HCT116 (cell line): ENCODE data around the gene MADCAM1. TPM values are rescaled to one million over a fixed set of nuclear protein-coding genes. Genes with fewer than 3 reads are reported as not detected.

Experiments used
- ATAC-seq: fragments of 200-7000 bp; cut with Tn5 transposase; 2 replicates; pipeline ENCODE4 v1.9.1; 2020; ENCODE audit warnings: mild to moderate bottlenecking, moderate library complexity
- BruUV-seq: library from RNA; stranded (reverse); fragments of 400-500 nt; replicated peaks from 2 replicates; lab custom pipeline; 2021; lab: Mats Ljungman, UMichigan
- CTCF ChIA-PET: fragments of 300-600 bp; sonication (Branson Sonifier 250); formaldehyde crosslinking; loops from one replicate; lab custom pipeline; 2021; ENCODE audit warnings: antibody characterized with exemption; lab: Charles Lee
- POLR2A ChIA-PET: fragments of 300-600, 350-600 bp; sonication (Branson Sonifier 250); formaldehyde crosslinking; loops from one replicate; lab custom pipeline; 2021; ENCODE audit warnings: antibody characterized with exemption; lab: Charles Lee
- RAD21 ChIA-PET, 2 experiments: fragments of 300-600 bp; sonication (Branson Sonifier 250); formaldehyde crosslinking; loops; one replicate each; lab custom pipeline; 2023; ENCODE audit warnings: low total read pairs in 2 of 2; ENCODE audit not compliant: uncharacterized antibody in 2 of 2, unreplicated experiment in 2 of 2, low non-redundant PET in 1 of 2; lab: Charles Lee
- DNase-seq: peaks from one replicate; pipeline ENCODE4 v3.0.0-alpha.2; 2010; ENCODE audit warnings: low read depth, low spot score
- H2AFZ ChIP-seq: fragments of 200-600 bp; shearing (Covaris generic), sonication (generic); 2 replicates; pipeline ENCODE4 v1.6.1; 2017; ENCODE audit warnings: low read depth, mixed run types, mixed read lengths, antibody characterized with exemption, low read length; ENCODE audit not compliant: poor library complexity, severe bottlenecking
- H3K27ac ChIP-seq: 2 replicates; pipeline ENCODE4 v1.5.1; 2012; ENCODE audit warnings: low read depth, low read length
- H3K27me3 ChIP-seq: fragments of 200-600 bp; sonication (generic); 2 replicates; pipeline ENCODE4 v1.6.1; 2016; ENCODE audit warnings: mixed run types, low read length, mixed read lengths; ENCODE audit not compliant: insufficient read depth
- H3K36me3 ChIP-seq, 2 experiments: fragments of 200-500 bp in 1 of 2; fragments of 200-600 bp in 1 of 2; sonication (Bioruptor generic) in 1 of 2; sonication (generic) in 1 of 2; 2 replicates each; pipeline versions ENCODE4 v1.5.1 to v1.6.1; 2014 to 2016; ENCODE audit warnings: low read length in 2 of 2, inconsistent platforms in 1 of 2, mixed read lengths in 1 of 2, mixed run types in 1 of 2; ENCODE audit not compliant: insufficient read depth in 2 of 2, control insufficient read depth in 1 of 2
- H3K4me1 ChIP-seq, 2 experiments: fragments of 200-600 bp in 1 of 2; sonication (generic) in 1 of 2; 2 replicates each; pipeline versions ENCODE4 v1.5.1 to v1.6.1; 2012 to 2017; ENCODE audit warnings: low read length in 2 of 2, inconsistent platforms in 1 of 2, mild to moderate bottlenecking in 1 of 2, mixed read lengths in 1 of 2, mixed run types in 1 of 2, moderate library complexity in 1 of 2; ENCODE audit not compliant: insufficient read depth in 2 of 2, control insufficient read depth in 1 of 2
- H3K4me2 ChIP-seq: fragments of 200-600 bp; sonication (generic); 2 replicates; pipeline ENCODE4 v1.6.1; 2017; ENCODE audit warnings: mixed run types, low read length, mixed read lengths
- H3K4me3 ChIP-seq, 2 experiments: fragments of 200-600 bp in 1 of 2; sonication (generic) in 1 of 2; replicated peaks in 1 of 2; 2 replicates each; pipeline ENCODE4 v1.5.1; 2011 to 2016; ENCODE audit warnings: low read length in 2 of 2, control low read depth in 1 of 2, low read depth in 1 of 2, mild to moderate bottlenecking in 1 of 2, mixed read lengths in 1 of 2, mixed run types in 1 of 2
- H3K79me2 ChIP-seq: fragments of 200-600 bp; sonication (generic); 2 replicates; pipeline ENCODE4 v1.6.1; 2017; ENCODE audit warnings: mild to moderate bottlenecking, mixed run types, low read length, moderate library complexity, mixed read lengths; ENCODE audit not compliant: insufficient read depth
- H3K9ac ChIP-seq: fragments of 200-600 bp; sonication (generic); 2 replicates; pipeline ENCODE4 v1.6.1; 2016; ENCODE audit warnings: low read length, mixed read lengths
- H3K9me2 ChIP-seq: fragments of 200-600 bp; sonication (generic), shearing (Covaris generic); 2 replicates; pipeline ENCODE4 v1.6.1; 2017; ENCODE audit warnings: mixed run types, mild to moderate bottlenecking, moderate library complexity; ENCODE audit not compliant: insufficient read depth
- H3K9me3 ChIP-seq, 2 experiments: fragments of 200-500 bp in 1 of 2; fragments of 200-600 bp in 1 of 2; sonication (Bioruptor generic) in 1 of 2; sonication (generic) in 1 of 2; 2 replicates each; pipeline ENCODE4 v1.6.1; 2014 to 2017; ENCODE audit warnings: low read length in 2 of 2, mixed read lengths in 2 of 2, inconsistent platforms in 1 of 2, low read depth in 1 of 2, mild to moderate bottlenecking in 1 of 2, mixed run types in 1 of 2, moderate library complexity in 1 of 2; ENCODE audit not compliant: control insufficient read depth in 1 of 2, insufficient read depth in 1 of 2
- H4K20me1 ChIP-seq: fragments of 200-600 bp; sonication (generic), shearing (Covaris generic); 2 replicates; pipeline ENCODE4 v1.6.1; 2017; ENCODE audit warnings: mixed run types, mild to moderate bottlenecking, moderate library complexity; ENCODE audit not compliant: insufficient read depth
- CBX3 ChIP-seq: IDR thresholded peaks from 2 replicates; pipeline ENCODE4 v1.6.1; 2012; ENCODE audit warnings: low read depth
- CEBPB ChIP-seq: IDR thresholded peaks from 2 replicates; pipeline ENCODE4 v1.6.1; 2012; ENCODE audit warnings: low read depth
- ELF1 ChIP-seq: IDR thresholded peaks from 2 replicates; pipeline ENCODE4 v1.6.1; 2012; ENCODE audit warnings: low read depth, borderline replicate concordance
- EZH2phosphoT487 ChIP-seq: fragments of 200-600 bp; IDR thresholded peaks from 2 replicates; pipeline ENCODE4 v1.6.1; 2018; ENCODE audit warnings: antibody characterized with exemption, borderline replicate concordance
- POLR2A ChIP-seq: IDR thresholded peaks from 2 replicates; pipeline ENCODE4 v1.7.0; 2011; ENCODE audit warnings: borderline replicate concordance; ENCODE audit not compliant: insufficient read depth, insufficient read length; ENCODE audit errors: extremely low read depth
- POLR2AphosphoS5 ChIP-seq: IDR thresholded peaks from 2 replicates; pipeline ENCODE4 v1.6.1; 2011; ENCODE audit warnings: mild to moderate bottlenecking, low read depth, low read length, moderate library complexity
- RAD21 ChIP-seq: IDR thresholded peaks from 2 replicates; pipeline ENCODE4 v1.6.1; 2012; ENCODE audit warnings: low read depth, mild to moderate bottlenecking
- SIN3A ChIP-seq: IDR thresholded peaks from 2 replicates; pipeline ENCODE4 v1.6.1; 2012; ENCODE audit warnings: low read depth
- SRF ChIP-seq: IDR thresholded peaks from 2 replicates; pipeline ENCODE4 v1.6.1; 2012; ENCODE audit warnings: low read depth
- TCF7L2 ChIP-seq: IDR thresholded peaks from 2 replicates; pipeline ENCODE4 v1.7.0; 2011; ENCODE audit warnings: borderline replicate concordance, inconsistent platforms; ENCODE audit not compliant: insufficient read depth, insufficient read length; ENCODE audit errors: extremely low read depth
- ZFX ChIP-seq: fragments of 450-650 bp; IDR thresholded peaks from 2 replicates; pipeline ENCODE4 v1.6.1; 2017
- intact Hi-C: fragments of 100-400 bp; cut with micrococcal nuclease; formaldehyde crosslinking; loops from 2 replicates; pipeline ENCODE4 v1.10.0; 2022
- total RNA-seq: library from RNA; stranded (reverse); gene quantifications from one replicate; pipeline ENCODE4 v1.2.1, GENCODE V29; 2021; ENCODE audit not compliant: unreplicated experiment
- TF ChIP-seq, protein P1 (sequence below), 3 experiments: fragments of 200-600 bp in 1 of 3; sonication (generic) in 1 of 3; IDR thresholded peaks in 2 of 3; conservative IDR thresholded peaks in 1 of 3; 2 replicates each; pipeline ENCODE4 v1.5.1; 2012 to 2017; ENCODE audit warnings: low read depth in 2 of 3, low read length in 2 of 3, antibody characterized with exemption in 1 of 3, borderline replicate concordance in 1 of 3, control low read depth in 1 of 3, mild to moderate bottlenecking in 1 of 3, mixed read lengths in 1 of 3, mixed run types in 1 of 3, moderate library complexity in 1 of 3; ENCODE audit not compliant: insufficient read depth in 1 of 3
- TF ChIP-seq, protein P2 (sequence below): IDR thresholded peaks from 2 replicates; pipeline ENCODE4 v1.6.1; 2012
- TF ChIP-seq, protein P3 (sequence below): IDR thresholded peaks from 2 replicates; pipeline ENCODE4 v1.6.1; 2012

Gene MADCAM1
- total RNA-seq, 1 experiment from 2014 or later, result 0.57 TPM

DNA sequence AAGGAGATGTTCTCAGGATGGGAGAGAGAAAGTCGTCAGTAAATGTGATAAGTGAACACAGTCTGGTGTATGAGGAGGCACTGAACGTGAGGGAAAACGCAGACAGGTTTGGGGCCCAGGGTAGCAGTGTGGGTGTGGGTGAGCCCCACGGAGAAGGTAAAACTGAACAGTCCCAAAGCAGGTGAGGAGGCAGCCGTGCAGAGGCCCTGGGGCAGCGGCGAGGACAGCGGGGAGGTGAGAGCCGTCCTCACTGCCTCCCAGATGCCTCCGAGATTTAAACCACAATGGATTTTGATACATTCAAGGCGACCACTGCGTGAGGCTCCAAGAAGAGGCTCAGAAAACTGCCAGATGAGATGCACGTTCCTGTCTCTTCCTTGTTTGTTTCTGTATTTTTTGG lies 20.9 kb upstream of the MADCAM1 start (continued):
- no peak for TF ChIP-seq TCF7L2
- TF ChIP-seq, protein P1, sequence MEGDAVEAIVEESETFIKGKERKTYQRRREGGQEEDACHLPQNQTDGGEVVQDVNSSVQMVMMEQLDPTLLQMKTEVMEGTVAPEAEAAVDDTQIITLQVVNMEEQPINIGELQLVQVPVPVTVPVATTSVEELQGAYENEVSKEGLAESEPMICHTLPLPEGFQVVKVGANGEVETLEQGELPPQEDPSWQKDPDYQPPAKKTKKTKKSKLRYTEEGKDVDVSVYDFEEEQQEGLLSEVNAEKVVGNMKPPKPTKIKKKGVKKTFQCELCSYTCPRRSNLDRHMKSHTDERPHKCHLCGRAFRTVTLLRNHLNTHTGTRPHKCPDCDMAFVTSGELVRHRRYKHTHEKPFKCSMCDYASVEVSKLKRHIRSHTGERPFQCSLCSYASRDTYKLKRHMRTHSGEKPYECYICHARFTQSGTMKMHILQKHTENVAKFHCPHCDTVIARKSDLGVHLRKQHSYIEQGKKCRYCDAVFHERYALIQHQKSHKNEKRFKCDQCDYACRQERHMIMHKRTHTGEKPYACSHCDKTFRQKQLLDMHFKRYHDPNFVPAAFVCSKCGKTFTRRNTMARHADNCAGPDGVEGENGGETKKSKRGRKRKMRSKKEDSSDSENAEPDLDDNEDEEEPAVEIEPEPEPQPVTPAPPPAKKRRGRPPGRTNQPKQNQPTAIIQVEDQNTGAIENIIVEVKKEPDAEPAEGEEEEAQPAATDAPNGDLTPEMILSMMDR (IDR thresholded peaks at IDR 0.05 in 2 of 3, conservative IDR thresholded peaks at IDR 0.05 in 1 of 3; ENCODE audit: borderline replicate concordance in 1 of 3, insufficient read depth in 1 of 3, low read depth in 2 of 3, low read length in 2 of 3), result no peak
- TF ChIP-seq, protein P2, sequence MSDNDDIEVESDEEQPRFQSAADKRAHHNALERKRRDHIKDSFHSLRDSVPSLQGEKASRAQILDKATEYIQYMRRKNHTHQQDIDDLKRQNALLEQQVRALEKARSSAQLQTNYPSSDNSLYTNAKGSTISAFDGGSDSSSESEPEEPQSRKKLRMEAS, result no peak
- TF ChIP-seq, all 23 proteins: peak for 0

DNA sequence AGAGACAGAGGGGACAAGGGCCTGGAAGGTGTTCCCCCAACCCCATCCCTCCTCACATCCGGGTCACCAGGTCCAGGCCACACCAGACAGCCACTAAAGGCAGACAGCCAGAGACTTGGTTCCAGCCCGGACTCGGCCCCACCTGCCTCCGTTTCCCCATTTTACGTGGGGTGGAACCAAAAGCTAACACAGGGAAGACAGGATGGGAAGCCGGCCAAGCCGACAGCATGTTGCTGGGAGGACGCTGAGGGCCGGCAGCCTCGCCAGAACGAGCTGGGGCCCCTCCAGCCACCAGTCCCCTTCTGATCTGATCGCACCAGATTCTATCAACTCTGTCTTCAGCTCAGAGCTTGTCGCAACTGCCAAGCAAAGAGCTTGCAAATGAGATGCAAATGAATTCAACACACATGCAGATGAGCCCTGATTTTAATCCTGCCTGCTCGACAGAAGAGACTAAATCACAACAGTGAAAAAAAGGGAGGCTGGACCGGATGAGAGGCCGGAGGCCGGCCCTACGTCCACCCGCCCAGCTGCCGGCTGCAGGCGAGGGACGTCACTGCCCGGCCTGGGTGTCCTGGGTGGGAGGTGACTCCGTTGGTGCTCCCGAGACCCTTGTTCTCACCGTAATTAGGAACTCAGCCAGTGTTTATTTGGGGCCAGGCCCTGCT lies 17.9 kb upstream of the MADCAM1 start:
- H3K4me2 ChIP-seq, result no peak overlapping the region
- no peak overlapping the region for H3K4me3 ChIP-seq
- no peak overlapping the region for H2AFZ ChIP-seq
- no peak for ATAC-seq
- H3K36me3 ChIP-seq, result no peaks in the 10 kb centered on the region
- intact Hi-C loops, result no loop called here
- no peaks in the 10 kb centered on the region for H3K9me2 ChIP-seq
- DNase-seq, result no peak
- POLR2A ChIA-PET, result no interaction called here
- BruUV-seq, result no TSS peak
- RAD21 ChIA-PET, result no interaction called here
- H3K27me3 ChIP-seq, result no peaks in the 10 kb centered on the region
- H4K20me1 ChIP-seq, result no peaks in the 10 kb centered on the region
- H3K4me1 ChIP-seq, result no peaks in the 10 kb centered on the region
- H3K27ac ChIP-seq, result no peak overlapping the region
- CTCF ChIA-PET, result no interaction called here
- no peak overlapping the region for H3K9ac ChIP-seq
- TF ChIP-seq, protein P3, sequence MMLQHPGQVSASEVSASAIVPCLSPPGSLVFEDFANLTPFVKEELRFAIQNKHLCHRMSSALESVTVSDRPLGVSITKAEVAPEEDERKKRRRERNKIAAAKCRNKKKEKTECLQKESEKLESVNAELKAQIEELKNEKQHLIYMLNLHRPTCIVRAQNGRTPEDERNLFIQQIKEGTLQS, result no peak
- TF ChIP-seq CBX3 (no peak), CEBPB (no peak), POLR2A (no peak), SRF (no peak), RAD21 (no peak), SIN3A (no peak), EZH2phosphoT487 (no peak), ELF1 (no peak), ZFX (no peak), POLR2AphosphoS5 (no peak)
- TF ChIP-seq, protein P2, result no peak
- H3K79me2 ChIP-seq, result no peaks in the 10 kb centered on the region
- peaks cover 0 to 15% of the 10 kb centered on the region in 2 experiments; a peak in 1 of 4 replicates for H3K9me3 ChIP-seq
